Spinal cord (tissue), 10 donors: ENCODE data around the gene IL3. TPM values are rescaled to one million over a fixed set of nuclear protein-coding genes. Genes with fewer than 3 reads are reported as not detected.
A peak's percentile ranks its signal among the peaks of the same experiment; 100 is the strongest.

ENCODE experiments used
- DNase-seq, 6 donors: peaks; one replicate each; pipeline versions ENCODE4 v3.0.0 to v3.0.0-alpha.2; 2013 to 2015; ENCODE audit warnings: low spot score in 6 of 6, low read depth in 4 of 6
- H3K27ac ChIP-seq: one replicate; pipeline ENCODE4 v1.5.1; 2013; ENCODE audit warnings: low read depth, low read length, control low read depth
- H3K27me3 ChIP-seq: one replicate; pipeline ENCODE4 v1.6.1; 2013; ENCODE audit warnings: low read length; ENCODE audit not compliant: control insufficient read depth, insufficient read depth
- H3K36me3 ChIP-seq: one replicate; pipeline ENCODE4 v1.6.1; 2013; ENCODE audit warnings: low read length; ENCODE audit not compliant: control insufficient read depth, insufficient read depth
- H3K4me1 ChIP-seq: one replicate; pipeline ENCODE4 v1.6.1; 2013; ENCODE audit warnings: low read length; ENCODE audit not compliant: control insufficient read depth, insufficient read depth
- H3K4me3 ChIP-seq: one replicate; pipeline ENCODE4 v1.5.1; 2013; ENCODE audit warnings: low read depth, low read length, control low read depth
- H3K9me3 ChIP-seq: one replicate; pipeline ENCODE4 v1.6.1; 2013; ENCODE audit warnings: low read length; ENCODE audit not compliant: control insufficient read depth, insufficient read depth
- WGBS: methylation state at CpG from one replicate; pipeline ENCODE4 v1.1.5; 2013; ENCODE audit warnings: missing lambda C conversion rate; ENCODE audit not compliant: insufficient coverage; 5-methylcytosine and 5-hydroxymethylcytosine counted together
- polyA plus RNA-seq, 2 donors: library from polyadenylated mRNA; unstranded; fragments of 120-200 nt; gene quantifications; one replicate each; pipeline ENCODE4 v1.2.1, GENCODE V29; 2013; ENCODE audit not compliant: insufficient read length in 2 of 2
- total RNA-seq, 2 donors: library from RNA; depleted of rRNA in 1 of 2; stranded (reverse); fragments of 120-200 nt in 1 of 2; fragments of >200 nt in 1 of 2; gene quantifications; one replicate each; pipeline versions ENCODE4 v1.2.3 to v1.2.4, GENCODE V29; 2013 to 2014
- donor health status: healthy.

The IL3 gene
- total and polyA plus RNA-seq, 4 donors, result not detected

- 82% methylated on average over 12 of the region's 12 CpGs for whole genome bisulfite sequencing
- no peak for DNase-seq
- Histone ChIP-seq H3K4me3 (no peak overlapping the region), H3K4me1 (no peaks in the 10 kb centered on the region), H3K27me3 (no peaks in the 10 kb centered on the region), H3K9me3 (no peaks in the 10 kb centered on the region), H3K27ac (no peak overlapping the region), H3K36me3 (no peaks in the 10 kb centered on the region)
These were observed 4.4 kb upstream of the IL3 start for GRCh38 chr5:132055808-132056609.

- H3K27ac ChIP-seq, result no peak overlapping the region
- 82% methylated on average over 14 of the region's 14 CpGs for WGBS
- H3K4me1 ChIP-seq, result no peaks in the 10 kb centered on the region
- DNase-seq, result no peak
- H3K36me3 ChIP-seq, result no peaks in the 10 kb centered on the region
- H3K4me3 ChIP-seq, result no peak overlapping the region
- H3K27me3 ChIP-seq, result no peaks in the 10 kb centered on the region
- H3K9me3 ChIP-seq, result no peaks in the 10 kb centered on the region
These were observed 3.6 kb upstream of the IL3 start for GRCh38 chr5:132056610-132057497.

- Histone ChIP-seq H3K27me3 (no peaks in the 10 kb centered on the region), H3K4me1 (no peaks in the 10 kb centered on the region), H3K9me3 (no peaks in the 10 kb centered on the region), H3K4me3 (no peak overlapping the region), H3K36me3 (no peaks in the 10 kb centered on the region), H3K27ac (no peak overlapping the region)
- DNase-seq, result no peak
- WGBS, result 91% methylated on average over 9 of the region's 12 CpGs
These were observed 2.8 kb upstream of the IL3 start for GRCh38 chr5:132057498-132058255.

GRCh38 chr5:132058646-132059042 lies 1.8 kb upstream of the IL3 start:
- no peak overlapping the region for H3K27ac ChIP-seq
- H3K9me3 ChIP-seq, result no peaks in the 10 kb centered on the region
- H3K4me3 ChIP-seq, result no peak overlapping the region
- no peak for DNase-seq
- WGBS, result 87% methylated on average over 6 of the region's 7 CpGs
- no peaks in the 10 kb centered on the region for H3K27me3 ChIP-seq
- peaks cover 2% of the 10 kb centered on the region for H3K4me1 ChIP-seq
- no peaks in the 10 kb centered on the region for H3K36me3 ChIP-seq

GRCh38 chr5:132059043-132059695 lies 1.3 kb upstream of the IL3 start:
- Histone ChIP-seq H3K9me3 (no peaks in the 10 kb centered on the region), H3K27me3 (no peaks in the 10 kb centered on the region), H3K4me1 (peaks cover 3% of the 10 kb centered on the region), H3K36me3 (no peaks in the 10 kb centered on the region), H3K27ac (no peak overlapping the region), H3K4me3 (no peak overlapping the region)
- 84% methylated on average over 9 of the region's 9 CpGs for WGBS
- DNase-seq, result no peak

DNA sequence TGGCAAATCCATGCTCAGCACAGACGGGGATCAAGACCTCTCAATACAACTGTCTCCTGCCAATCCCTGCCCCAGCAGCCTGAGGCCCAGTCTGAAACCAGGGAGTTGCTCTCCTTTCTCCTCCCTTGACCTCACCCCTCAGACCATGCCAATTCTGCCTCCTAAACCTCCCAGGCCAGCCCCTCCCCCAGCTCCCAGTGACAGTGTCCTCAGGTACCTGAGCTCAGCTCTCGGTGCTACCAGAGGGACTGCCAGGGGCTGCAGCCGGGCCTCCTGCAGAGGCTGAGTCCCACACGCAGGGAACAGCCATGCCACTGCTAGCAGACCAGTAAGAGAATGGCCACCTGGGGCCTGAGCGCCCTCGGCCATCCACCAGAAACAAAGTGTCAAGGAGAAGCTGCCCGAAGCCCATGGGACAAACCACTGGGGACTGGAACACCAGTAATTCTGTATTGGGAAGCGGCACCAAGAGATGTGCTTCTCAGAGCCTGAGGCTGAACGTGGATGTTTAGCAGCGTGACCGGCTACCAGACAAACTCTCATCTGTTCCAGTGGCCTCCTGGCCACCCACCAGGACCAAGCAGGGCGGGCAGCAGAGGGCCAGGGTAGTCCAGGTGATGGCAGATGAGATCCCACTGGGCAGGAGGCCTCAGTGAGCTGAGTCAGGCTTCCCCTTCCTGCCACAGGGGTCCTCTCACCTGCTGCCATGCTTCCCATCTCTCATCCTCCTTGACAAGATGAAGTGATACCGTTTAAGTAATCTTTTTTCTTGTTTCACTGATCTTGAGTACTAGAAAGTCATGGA lies 557 bp upstream of the IL3 start:
- H3K27ac ChIP-seq, result no peak overlapping the region
- 92% methylated on average over 11 of the region's 13 CpGs for WGBS
- H3K36me3 ChIP-seq, result no peaks in the 10 kb centered on the region
- H3K4me3 ChIP-seq, result no peak overlapping the region
- DNase-seq, result no peak
- no peaks in the 10 kb centered on the region for H3K27me3 ChIP-seq
- no peaks in the 10 kb centered on the region for H3K9me3 ChIP-seq
- peaks cover 3% of the 10 kb centered on the region for H3K4me1 ChIP-seq

DNA sequence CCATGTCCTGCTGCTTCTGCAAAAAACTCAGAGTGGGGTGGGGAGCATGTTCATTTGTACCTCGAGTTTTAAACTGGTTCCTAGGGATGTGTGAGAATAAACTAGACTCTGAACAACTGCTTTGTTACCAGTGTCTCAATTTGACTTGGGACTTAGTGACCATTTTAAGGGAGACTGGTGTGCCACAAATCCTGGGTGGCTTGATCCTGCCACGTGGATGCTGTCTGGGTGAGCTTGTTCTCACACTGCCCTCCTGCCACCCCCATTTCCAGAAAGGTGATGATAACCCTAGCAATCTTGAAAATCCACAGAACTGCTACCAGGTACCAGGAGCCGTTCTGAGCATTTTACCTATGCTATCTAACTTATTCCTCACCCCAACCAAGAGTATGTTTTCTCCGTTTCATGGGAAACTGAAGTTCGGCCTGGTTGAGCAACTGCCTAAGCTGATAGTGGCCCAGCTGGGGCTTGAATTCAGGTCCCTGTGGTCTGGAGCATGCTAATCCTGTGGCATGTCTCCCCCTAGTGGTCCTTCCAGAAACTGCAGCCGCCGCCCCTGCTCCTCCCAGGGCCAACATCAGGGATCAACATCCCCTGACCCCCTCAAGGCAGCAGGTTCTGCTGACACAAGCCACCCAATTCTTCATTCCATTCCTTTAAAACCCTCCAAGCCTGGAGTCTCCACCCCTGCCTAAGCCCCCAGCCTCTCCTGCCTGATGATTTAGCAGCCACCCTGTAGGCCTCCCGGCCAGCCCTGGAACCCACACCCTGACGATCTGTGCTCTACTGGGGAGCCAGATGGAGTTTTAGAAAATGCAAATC lies 2.8 kb downstream of the IL3 start:
- peak; percentile 5 to 81 (median 19) for DNase-seq
- WGBS, result 52% methylated on average over 9 of the region's 9 CpGs
- no peaks in the 10 kb centered on the region for H3K9me3 ChIP-seq

GRCh38 chr5:132064140-132064539 lies 3.7 kb downstream of the IL3 start:
- no peaks in the 10 kb centered on the region for H3K9me3 ChIP-seq
- H3K27me3 ChIP-seq, result no peaks in the 10 kb centered on the region
- no peak overlapping the region for H3K4me3 ChIP-seq
- DNase-seq, result no peak
- no peaks in the 10 kb centered on the region for H3K36me3 ChIP-seq
- 69% methylated on average over 1 of the region's 5 CpGs for WGBS
- no peak overlapping the region for H3K27ac ChIP-seq
- peaks cover 3% of the 10 kb centered on the region for H3K4me1 ChIP-seq

More for the DNA sequence above, 2.8 kb downstream of the IL3 start:
- Histone ChIP-seq H3K36me3 (no peaks in the 10 kb centered on the region), H3K4me1 (peaks cover 3% of the 10 kb centered on the region), H3K27me3 (no peaks in the 10 kb centered on the region), H3K27ac (no peak overlapping the region), H3K4me3 (no peak overlapping the region)
